Kidney epithelial cell (primary cell): ENCODE data around the gene ADGRV1. TPM values are rescaled to one million over a fixed set of nuclear protein-coding genes. Genes with fewer than 3 reads are reported as not detected.

Source experiments
- DNase-seq: peaks from one replicate; pipeline ENCODE4 v3.0.0-alpha.2; 2010; ENCODE audit warnings: low read depth
- H3K27me3 ChIP-seq: 2 replicates; pipeline ENCODE4 v1.6.0; 2011; ENCODE audit warnings: low read length; ENCODE audit not compliant: control insufficient read depth, insufficient read depth
- H3K36me3 ChIP-seq: 2 replicates; pipeline ENCODE4 v1.5.1; 2011; ENCODE audit warnings: low read length; ENCODE audit not compliant: control insufficient read depth, insufficient read depth
- H3K4me3 ChIP-seq: 2 replicates; pipeline ENCODE4 v1.5.1; 2011; ENCODE audit warnings: low read depth, mild to moderate bottlenecking, control low read depth, low read length
- CTCF ChIP-seq: IDR thresholded peaks from 2 replicates; pipeline ENCODE4 v1.5.1; 2011; ENCODE audit warnings: mild to moderate bottlenecking, moderate library complexity, low read length, control low read depth, inconsistent platforms; ENCODE audit not compliant: insufficient read depth, poor library complexity, severe bottlenecking
- total RNA-seq: library from RNA; depleted of rRNA; stranded (reverse); fragments of >200 nt; gene quantifications from 2 replicates; pipeline ENCODE4 v1.2.3, GENCODE V29; 2015

ADGRV1 gene
- total RNA-seq, 1 donor from 2014 or later, result 3.5 TPM

GRCh38 chr5:91022518-91022917 lies 463.9 kb downstream of the ADGRV1 start:
- Histone ChIP-seq H3K27me3 (no peaks in the 10 kb centered on the region), H3K4me3 (no peak overlapping the region), H3K36me3 (no peaks in the 10 kb centered on the region)
- TF ChIP-seq CTCF, result no peak
- DNase-seq, result no peak

- TF ChIP-seq CTCF, result no peak
Measured at GRCh38 chr5:91024206-91024605, 465.6 kb downstream of the ADGRV1 start.

GRCh38 chr5:91024727-91025126 lies 466.1 kb downstream of the ADGRV1 start:
- TF ChIP-seq CTCF, result no peak
- no peak for DNase-seq
- Histone ChIP-seq H3K4me3 (no peak overlapping the region), H3K36me3 (no peaks in the 10 kb centered on the region), H3K27me3 (no peaks in the 10 kb centered on the region)

More at GRCh38 chr5:91024206-91024605, 465.6 kb downstream of the ADGRV1 start:
- no peak for DNase-seq
- Histone ChIP-seq H3K36me3 (no peaks in the 10 kb centered on the region), H3K4me3 (no peak overlapping the region), H3K27me3 (no peaks in the 10 kb centered on the region)

GRCh38 chr5:91025449-91025848 lies 466.9 kb downstream of the ADGRV1 start:
- no peak overlapping the region for H3K4me3 ChIP-seq
- no peak for TF ChIP-seq CTCF

GRCh38 chr5:91025956-91026355 lies 467.4 kb downstream of the ADGRV1 start:
- Histone ChIP-seq H3K4me3 (no peak overlapping the region), H3K36me3 (no peaks in the 10 kb centered on the region), H3K27me3 (no peaks in the 10 kb centered on the region)
- DNase-seq, result no peak
- no peak for TF ChIP-seq CTCF

More at GRCh38 chr5:91025449-91025848, 466.9 kb downstream of the ADGRV1 start:
- Histone ChIP-seq H3K36me3 (no peaks in the 10 kb centered on the region), H3K27me3 (no peaks in the 10 kb centered on the region)
- DNase-seq, result no peak

- H3K27me3 ChIP-seq, result no peaks in the 10 kb centered on the region
- no peak for DNase-seq
- H3K36me3 ChIP-seq, result no peaks in the 10 kb centered on the region
- H3K4me3 ChIP-seq, result no peak overlapping the region
- TF ChIP-seq CTCF, result no peak
Measured at GRCh38 chr5:91026466-91026865, 467.9 kb downstream of the ADGRV1 start.
